ENCODE results near the gene HOXD12.

HOXD12 gene

DNA sequence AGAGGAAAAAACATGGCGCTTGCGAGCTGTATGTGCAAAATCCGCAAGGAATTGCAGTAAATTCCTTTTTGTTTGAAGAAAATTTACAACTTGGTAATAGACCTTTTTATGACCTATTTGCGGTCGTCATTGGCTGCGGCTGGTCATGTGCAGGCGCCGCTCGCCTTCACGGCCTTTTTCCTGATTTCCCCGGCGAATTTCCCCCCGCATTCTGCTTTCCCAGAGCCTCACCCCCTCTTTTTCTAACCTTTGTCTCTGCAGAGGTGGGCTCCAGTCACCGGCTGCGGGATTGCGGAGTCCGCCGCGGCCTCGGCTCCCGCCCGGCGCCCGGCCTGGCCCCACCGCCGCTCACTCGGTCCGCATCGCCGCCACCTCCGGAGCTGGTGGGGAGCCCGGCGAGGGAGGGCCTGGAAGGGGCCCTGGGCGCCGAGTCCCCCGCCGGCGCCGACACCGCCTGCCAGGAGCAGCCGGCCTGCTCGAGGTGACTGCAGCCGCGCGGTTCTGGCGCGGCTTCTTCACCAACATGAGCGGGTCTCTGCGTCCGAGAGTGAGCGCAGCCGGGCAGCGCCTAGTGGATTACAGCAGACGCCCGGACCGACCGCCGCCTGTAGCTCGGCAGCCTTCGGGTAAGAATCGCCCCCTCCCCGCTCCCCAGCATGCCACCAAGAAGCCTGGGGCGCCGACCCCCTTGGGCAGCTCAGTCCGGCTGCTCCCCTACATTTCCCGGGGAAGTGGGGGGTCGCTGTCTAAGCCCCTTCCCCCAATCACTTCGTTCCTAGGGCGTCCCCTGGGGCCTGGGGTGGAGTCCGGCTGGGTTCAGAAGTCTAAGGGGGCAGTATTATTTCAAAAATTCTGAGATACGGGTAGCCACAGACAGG, 37.0 kb downstream of the HOXD12 start:
- peak overlapping the region; percentile 48 for H3K4me3 Mint-ChIP-seq
- no peak for DNase-seq (ENCODE audit: low spot score in 2 of 2)
- peaks cover 34% of the 10 kb centered on the region for H3K4me1 Mint-ChIP-seq
- H3K27ac Mint-ChIP-seq: no peak overlapping the region
- H3K9me3 Mint-ChIP-seq: no peaks in the 10 kb centered on the region
- H3K36me3 Mint-ChIP-seq: peaks cover 9% of the 10 kb centered on the region
- no peak for ATAC-seq

- DNase-seq (ENCODE audit: low spot score in 2 of 2) (no peak), ATAC-seq (no peak)
- Mint-ChIP-seq H3K27ac (no peak overlapping the region), H3K9me3 (no peaks in the 10 kb centered on the region), H3K4me1 (peaks cover 33% of the 10 kb centered on the region), H3K36me3 (peaks cover 9% of the 10 kb centered on the region), H3K4me3 (no peak overlapping the region)
Measured at GRCh38 chr2:176137252-176137580, 37.6 kb downstream of the HOXD12 start.

DNA sequence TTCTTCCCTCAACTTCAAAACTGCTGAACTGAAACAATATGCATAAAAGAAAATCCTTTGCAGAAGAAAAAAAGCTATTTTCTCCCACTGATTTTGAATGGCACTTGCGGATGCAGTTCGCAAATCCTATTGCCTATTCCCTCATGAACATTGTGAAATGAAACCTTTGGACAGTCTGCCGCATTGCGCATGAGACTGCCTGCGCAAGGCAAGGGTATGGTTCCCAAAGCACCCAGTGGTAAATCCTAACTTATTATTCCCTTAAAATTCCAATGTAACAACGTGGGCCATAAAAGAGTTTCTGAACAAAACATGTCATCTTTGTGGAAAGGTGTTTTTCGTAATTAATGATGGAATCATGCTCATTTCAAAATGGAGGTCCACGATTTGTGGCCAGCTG, 38.3 kb downstream of the HOXD12 start:
- DNase-seq (ENCODE audit: low spot score in 2 of 2): no peak
- H3K4me1 Mint-ChIP-seq: peaks cover 26% of the 10 kb centered on the region
- H3K27ac Mint-ChIP-seq: no peak overlapping the region
- H3K4me3 Mint-ChIP-seq: no peak overlapping the region
- peaks cover 9% of the 10 kb centered on the region for H3K36me3 Mint-ChIP-seq
- H3K9me3 Mint-ChIP-seq: no peaks in the 10 kb centered on the region
- no peak for ATAC-seq

DNA sequence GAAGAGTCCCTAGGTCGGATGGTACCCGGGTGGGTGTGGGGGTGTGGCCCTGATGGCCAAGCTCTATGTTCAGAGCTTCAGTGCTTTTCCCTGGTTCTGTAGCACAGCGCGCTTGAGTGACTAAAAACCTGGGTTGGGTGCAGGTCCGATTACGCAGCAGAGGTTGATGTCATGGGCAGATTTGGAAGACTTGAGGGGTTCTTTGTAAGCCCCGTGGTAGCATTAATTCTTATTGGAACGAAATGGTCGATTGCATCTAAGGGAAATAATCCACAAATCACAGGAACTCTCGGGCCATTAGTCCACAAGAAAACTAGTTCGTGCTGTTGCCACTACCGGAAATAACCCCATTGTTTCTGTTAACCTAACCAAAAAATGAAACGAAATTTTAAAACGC, 38.9 kb downstream of the HOXD12 start:
- DNase-seq (ENCODE audit: low spot score in 2 of 2) (no peak), ATAC-seq (no peak)
- Mint-ChIP-seq H3K27ac (no peak overlapping the region), H3K4me1 (peaks cover 24% of the 10 kb centered on the region), H3K9me3 (no peaks in the 10 kb centered on the region), H3K4me3 (no peak overlapping the region), H3K36me3 (peaks cover 9% of the 10 kb centered on the region)

DNA sequence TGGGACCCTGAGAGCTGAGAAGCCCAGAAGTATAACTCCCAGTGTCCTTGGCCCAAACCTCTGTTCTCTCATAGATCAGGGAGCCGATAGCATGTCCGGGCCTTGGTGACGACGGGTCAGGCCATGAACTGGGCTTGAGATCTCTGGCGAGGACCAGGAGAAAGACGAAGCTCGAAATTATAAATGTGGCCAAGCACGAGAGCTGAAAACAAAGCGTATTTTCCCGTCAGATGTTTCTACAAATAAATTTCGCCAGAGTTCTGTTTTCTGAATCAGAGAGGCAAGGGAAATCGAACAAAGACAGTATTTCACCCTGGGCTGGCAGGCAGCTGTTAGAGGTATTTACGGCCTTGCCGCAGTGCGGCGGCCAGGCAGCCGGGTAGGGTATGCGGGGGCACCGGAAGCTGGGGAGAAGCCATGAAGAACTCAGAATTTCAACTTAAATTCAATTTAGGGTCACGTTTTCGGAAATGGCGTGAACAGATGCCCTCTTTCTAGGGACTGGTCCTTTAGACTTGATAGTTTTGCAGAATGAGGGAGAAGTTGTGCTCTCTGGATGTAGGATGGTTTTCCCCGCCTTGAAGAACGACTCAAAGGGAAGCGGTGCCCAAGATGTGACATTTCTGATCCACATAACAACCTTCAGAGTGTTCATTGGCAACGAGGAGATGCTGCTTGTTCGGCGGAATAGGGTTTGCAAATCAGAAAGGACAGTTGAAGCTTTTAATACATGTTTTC, 39.5 kb downstream of the HOXD12 start:
- peaks cover 9% of the 10 kb centered on the region for H3K36me3 Mint-ChIP-seq
- ATAC-seq: no peak
- H3K27ac Mint-ChIP-seq: no peak overlapping the region
- H3K4me1 Mint-ChIP-seq: peaks cover 24% of the 10 kb centered on the region
- no peak for DNase-seq (ENCODE audit: low spot score in 2 of 2)
- no peaks in the 10 kb centered on the region for H3K9me3 Mint-ChIP-seq
- H3K4me3 Mint-ChIP-seq: no peak overlapping the region

DNA sequence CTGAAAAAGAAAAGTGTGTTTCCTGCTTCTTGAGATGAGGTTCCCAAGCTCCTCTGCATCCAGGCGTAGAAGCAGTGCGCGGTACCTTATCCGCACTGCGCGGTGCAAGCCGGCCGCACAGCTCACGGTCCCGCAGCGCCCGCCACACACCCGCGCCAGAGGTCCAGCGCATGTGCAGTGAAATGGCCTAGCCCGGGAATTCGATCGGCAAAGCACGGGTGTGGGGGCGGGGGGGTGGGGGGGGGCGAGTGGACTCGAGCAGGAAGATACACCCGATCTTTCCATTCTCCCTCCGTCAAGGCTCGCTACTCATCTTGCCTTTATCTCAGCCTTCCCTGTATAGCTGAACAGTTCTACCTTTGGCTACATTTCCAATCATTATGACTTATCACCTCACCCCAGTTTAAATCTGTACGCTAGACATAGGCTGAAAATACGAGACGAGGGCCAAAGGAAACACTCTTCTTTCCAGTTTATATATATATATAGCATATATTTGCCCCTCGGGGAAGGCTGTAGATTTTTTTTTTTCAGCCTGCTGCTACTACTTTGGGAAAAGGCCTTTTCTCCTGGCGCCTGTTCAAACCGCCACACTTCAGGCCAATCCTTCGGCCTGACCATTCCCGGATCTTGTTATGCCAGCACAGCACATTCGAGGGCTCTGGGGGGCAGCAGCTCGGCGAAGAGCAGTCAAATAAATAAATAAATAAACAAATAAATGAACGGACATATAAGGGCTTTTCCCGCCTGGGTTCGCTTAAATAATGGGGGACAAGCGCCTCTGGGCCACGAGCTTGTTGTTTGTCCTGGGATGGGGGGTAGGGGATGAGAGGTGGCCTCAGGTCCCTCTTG, 40.3 kb downstream of the HOXD12 start:
- Mint-ChIP-seq H3K4me3 (no peak overlapping the region), H3K4me1 (peaks cover 24% of the 10 kb centered on the region), H3K36me3 (peaks cover 9% of the 10 kb centered on the region), H3K27ac (no peak overlapping the region), H3K9me3 (no peaks in the 10 kb centered on the region)
- ATAC-seq (no peak), DNase-seq (ENCODE audit: low spot score in 2 of 2) (no peak)

GRCh38 chr2:176140513-176141317, 41.1 kb downstream of the HOXD12 start:
- Mint-ChIP-seq H3K27ac (no peak overlapping the region), H3K4me1 (peaks cover 18% of the 10 kb centered on the region), H3K4me3 (peak overlapping the region; percentile 31), H3K9me3 (no peaks in the 10 kb centered on the region), H3K36me3 (peaks cover 4% of the 10 kb centered on the region)
- DNase-seq (ENCODE audit: low spot score in 2 of 2) (peak; percentile 63 to 83), ATAC-seq (peak; percentile 88)

GRCh38 chr2:176142281-176142680, 42.7 kb downstream of the HOXD12 start:
- Mint-ChIP-seq H3K4me1 (peaks cover 12% of the 10 kb centered on the region), H3K27ac (no peak overlapping the region)

GRCh38 chr2:176145085-176145969, 45.7 kb downstream of the HOXD12 start:
- no peak overlapping the region for H3K27ac Mint-ChIP-seq
- no peaks in the 10 kb centered on the region for H3K36me3 Mint-ChIP-seq
- H3K4me1 Mint-ChIP-seq: peaks cover 11% of the 10 kb centered on the region
- no peaks in the 10 kb centered on the region for H3K9me3 Mint-ChIP-seq
- no peak for ATAC-seq
- DNase-seq (ENCODE audit: low spot score in 2 of 2): no peak
- H3K4me3 Mint-ChIP-seq: no peak overlapping the region

More at GRCh38 chr2:176142281-176142680, 42.7 kb downstream of the HOXD12 start:
- no peak for DNase-seq (ENCODE audit: low spot score in 2 of 2)
- no peak for ATAC-seq
- no peaks in the 10 kb centered on the region for H3K9me3 Mint-ChIP-seq
- no peak overlapping the region for H3K4me3 Mint-ChIP-seq
- H3K36me3 Mint-ChIP-seq: no peaks in the 10 kb centered on the region

DNA sequence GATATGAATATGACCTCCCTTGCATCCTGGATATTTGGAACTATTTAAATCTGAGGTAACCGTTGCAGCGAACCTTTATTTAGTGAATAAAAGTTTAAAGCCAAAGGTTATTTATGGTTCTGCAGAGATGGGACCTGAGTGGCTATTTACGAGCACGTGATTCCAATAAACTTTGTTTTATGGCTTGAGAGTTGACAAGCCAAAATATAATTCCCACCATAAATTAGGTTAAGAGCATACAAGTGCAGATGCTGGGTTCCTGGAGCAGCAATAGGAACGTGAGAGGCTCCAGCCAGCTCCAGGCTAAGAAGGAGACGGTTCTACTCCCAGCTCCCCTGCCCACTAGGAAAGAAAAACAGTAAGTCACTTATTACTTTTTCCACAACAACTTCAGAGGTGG, 46.5 kb downstream of the HOXD12 start:
- Mint-ChIP-seq H3K4me1 (peaks cover 10% of the 10 kb centered on the region), H3K4me3 (no peak overlapping the region), H3K36me3 (no peaks in the 10 kb centered on the region), H3K27ac (no peak overlapping the region), H3K9me3 (no peaks in the 10 kb centered on the region)
- DNase-seq (ENCODE audit: low spot score in 2 of 2) (no peak), ATAC-seq (no peak)

DNA sequence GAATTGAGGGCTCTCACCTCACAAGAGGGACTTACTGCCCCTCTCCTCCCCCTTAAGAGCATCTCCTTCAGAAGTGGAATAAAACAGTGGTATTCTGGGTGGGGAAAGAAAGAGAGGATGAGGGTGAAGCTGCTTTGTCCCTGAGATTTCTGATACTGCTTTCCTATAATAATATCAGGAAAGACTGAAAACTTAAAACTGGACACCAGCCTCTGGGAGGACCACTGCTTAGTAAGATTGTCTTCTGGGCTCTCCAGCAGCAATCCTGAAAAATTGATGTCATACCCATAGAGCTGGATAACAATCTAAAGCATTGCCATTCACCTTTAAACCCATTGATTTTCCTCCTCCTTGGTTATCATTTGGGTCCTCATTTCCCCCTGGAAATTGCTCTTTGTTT, 47.0 kb downstream of the HOXD12 start:
- Mint-ChIP-seq H3K36me3 (no peaks in the 10 kb centered on the region), H3K4me1 (peaks cover 5% of the 10 kb centered on the region), H3K4me3 (no peak overlapping the region), H3K27ac (no peak overlapping the region), H3K9me3 (no peaks in the 10 kb centered on the region)
- DNase-seq (ENCODE audit: low spot score in 2 of 2) (no peak), ATAC-seq (no peak)

DNA sequence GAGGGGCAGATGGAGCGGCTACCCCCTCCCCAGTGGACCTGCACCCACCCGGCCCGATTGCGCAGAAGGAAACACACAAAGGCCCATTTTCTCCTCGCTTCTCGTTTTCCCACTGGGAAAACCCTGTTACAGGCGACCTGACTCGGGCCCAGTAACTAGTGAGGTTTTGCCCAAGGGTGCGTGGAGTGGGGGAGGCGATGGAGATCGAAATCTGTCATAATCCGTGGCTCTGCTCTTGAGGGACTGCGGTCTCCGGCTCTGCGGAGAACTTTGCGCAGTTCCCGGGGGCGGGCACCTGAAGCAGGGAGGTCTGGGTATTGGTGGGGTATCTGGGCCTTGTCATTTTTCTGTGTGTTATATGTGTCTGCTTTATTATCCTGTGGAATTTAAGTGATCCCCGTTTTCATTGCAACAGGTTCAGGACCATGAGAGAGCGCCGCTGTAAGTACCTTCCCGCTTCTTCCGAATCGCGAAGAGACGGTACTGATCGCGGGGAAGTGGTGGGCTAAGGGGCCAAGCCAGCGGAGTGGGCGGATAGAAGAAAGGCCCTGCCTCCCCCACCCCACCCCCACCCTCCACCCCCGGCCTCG, 47.7 kb downstream of the HOXD12 start:
- H3K4me1 Mint-ChIP-seq: peaks cover 5% of the 10 kb centered on the region
- no peak for DNase-seq (ENCODE audit: low spot score in 2 of 2)
- H3K4me3 Mint-ChIP-seq: no peak overlapping the region
- no peak for ATAC-seq
- no peak overlapping the region for H3K27ac Mint-ChIP-seq
- no peaks in the 10 kb centered on the region for H3K36me3 Mint-ChIP-seq
- H3K9me3 Mint-ChIP-seq: no peaks in the 10 kb centered on the region

- Mint-ChIP-seq H3K27ac (no peak overlapping the region), H3K4me3 (no peak overlapping the region), H3K36me3 (no peaks in the 10 kb centered on the region), H3K4me1 (peaks cover 5% of the 10 kb centered on the region), H3K9me3 (no peaks in the 10 kb centered on the region)
- ATAC-seq (no peak), DNase-seq (ENCODE audit: low spot score in 2 of 2) (no peak)
Measured at GRCh38 chr2:176147800-176148496, 48.4 kb downstream of the HOXD12 start.

Data from stimulated activated effector memory CD8-positive, alpha-beta T cell treated with anti-CD3 and anti-CD28 coated beads, Interleukin-12 subunit alpha, Interleukin-12 subunit beta, amount 100 ng/mL, for 72 hours (primary cell).